K562 (cell line): ENCODE data around the gene PHKB. TPM values are rescaled to one million over a fixed set of nuclear protein-coding genes. Genes with fewer than 3 reads are reported as not detected.
A peak's percentile ranks its signal among the peaks of the same experiment; 100 is the strongest.

Experiments used
- ATF1 ChIP-seq, 2 experiments: fragments of 450-650 bp in 1 of 2; IDR thresholded peaks; 2 replicates each; pipeline ENCODE4 v1.6.1; 2016; ENCODE audit warnings: missing compliant biosample characterization in 1 of 2, missing genetic modification characterization in 1 of 2
- HNRNPLL ChIP-seq: fragments of 200-400 bp; formaldehyde crosslinking; IDR thresholded peaks from 2 replicates; pipeline ENCODE4 v1.6.1; 2017; ENCODE audit warnings: low read length, low read depth, mild to moderate bottlenecking; ENCODE audit not compliant: poor library complexity, severe bottlenecking
- ILF3 ChIP-seq: fragments of 450-650 bp; IDR thresholded peaks from 2 replicates; pipeline ENCODE4 v1.6.1; 2018; ENCODE audit warnings: antibody characterized with exemption, mild to moderate bottlenecking, moderate library complexity, borderline replicate concordance
- MYBL2 ChIP-seq, 2 experiments: fragments of 450-650 bp in 1 of 2; sonication (generic) in 1 of 2; formaldehyde crosslinking in 1 of 2; IDR thresholded peaks; 2 replicates each; pipeline versions ENCODE4 v1.6.1 to v1.8.1; 2017 to 2022; ENCODE audit warnings: borderline replicate concordance in 1 of 2, inconsistent platforms in 1 of 2, low read depth in 1 of 2, mild to moderate bottlenecking in 1 of 2, missing genetic modification reagents in 1 of 2, moderate library complexity in 1 of 2
- NCOA6 ChIP-seq: fragments of 450-650 bp; IDR thresholded peaks from 2 replicates; pipeline ENCODE4 v1.6.1; 2017; ENCODE audit warnings: mild to moderate bottlenecking
- RBM17 ChIP-seq: fragments of 200-400 bp; formaldehyde crosslinking; IDR thresholded peaks from 2 replicates; pipeline ENCODE4 v1.6.1; 2017; ENCODE audit warnings: low read depth, mild to moderate bottlenecking, low read length, borderline replicate concordance
- SNRNP70 ChIP-seq: fragments of 200-400 bp; formaldehyde crosslinking; optimal IDR thresholded peaks from 2 replicates; pipeline ENCODE3; 2017; ENCODE audit warnings: low read depth, low read length
- SRF ChIP-seq, 2 experiments: fragments of 250-450, 450-650 bp in 1 of 2; sonication (Bioruptor Pico) in 1 of 2; sonication (generic) in 1 of 2; formaldehyde crosslinking; IDR thresholded peaks; 2 replicates each; pipeline versions ENCODE4 v1.5.0 to v1.5.1; 2020 to 2022; ENCODE audit warnings: mild to moderate bottlenecking in 1 of 2, missing genetic modification reagents in 1 of 2
- SUPT5H ChIP-seq: fragments of 450-650 bp; IDR thresholded peaks from 2 replicates; pipeline ENCODE4 v1.6.1; 2016
- ZKSCAN8 ChIP-seq: fragments of 200-800 bp; sonication (Bioruptor generic); IDR thresholded peaks from 2 replicates; pipeline ENCODE4 v1.6.1; 2016; ENCODE audit warnings: missing genetic modification characterization, missing compliant biosample characterization
- ZNF274 ChIP-seq: IDR thresholded peaks from 2 replicates; pipeline ENCODE4 v1.6.1; 2011; ENCODE audit warnings: low read depth, mild to moderate bottlenecking, low read length, moderate library complexity, borderline replicate concordance
- ZNF766 ChIP-seq: fragments of 200-800 bp; sonication (Bioruptor generic); conservative IDR thresholded peaks from 2 replicates; pipeline ENCODE4 v1.6.1; 2016; ENCODE audit warnings: missing genetic modification characterization, missing compliant biosample characterization
- polyA plus RNA-seq, 8 experiments: library from polyadenylated mRNA; depleted of rRNA in 4 of 8; stranded (reverse) in 5 of 8; unstranded in 3 of 8; fragments of >200 nt; fragmentation: Nextera tagmentation in 2 of 8; fragmentation: Illumina TruSeq in 1 of 8; extraction: Ambion mirVana in 2 of 8; extraction: Trizol in 1 of 8; gene quantifications; 2 replicates each; pipeline versions ENCODE4 v1.2.1 to v1.2.3, GENCODE V29; 2011 to 2014; ENCODE audit warnings: inconsistent platforms in 1 of 8, missing spikeins in 1 of 8
- total RNA-seq, 7 experiments: library from RNA; depleted of rRNA in 6 of 7; stranded (reverse); fragments of >200 nt in 6 of 7; fragmentation: Illumina TruSeq in 2 of 7; extraction: Trizol in 2 of 7; gene quantifications; 2 replicates each; pipeline versions ENCODE4 v1.2.1 to v1.2.3, GENCODE V29; 2011 to 2021; ENCODE audit warnings: low replicate concordance in 1 of 7
- TF ChIP-seq, protein P1 (sequence below), 2 experiments: fragments of 450-650 bp; formaldehyde crosslinking in 1 of 2; IDR thresholded peaks; 2 replicates each; pipeline versions ENCODE4 v1.4.0 to v1.6.1; 2014 to 2020; ENCODE audit warnings: mild to moderate bottlenecking in 2 of 2, borderline replicate concordance in 1 of 2, low read depth in 1 of 2
- TF ChIP-seq, protein P2 (sequence below): fragments of 200-800 bp; sonication (Bioruptor generic); IDR thresholded peaks from 2 replicates; pipeline ENCODE4 v1.6.1; 2017; ENCODE audit warnings: missing genetic modification characterization, missing compliant biosample characterization
- TF ChIP-seq, protein P3 (sequence below): fragments of 450-650 bp; formaldehyde crosslinking; IDR thresholded peaks from 2 replicates; pipeline ENCODE4 v1.4.0; 2020; ENCODE audit warnings: mild to moderate bottlenecking, moderate library complexity

The PHKB gene
- total and polyA plus RNA-seq, 9 of the 15 experiments (the other 6 are each of a cell fraction or from before 2014, with no cell fraction given) = 24.7 to 92.3 (median 67.0) TPM

DNA sequence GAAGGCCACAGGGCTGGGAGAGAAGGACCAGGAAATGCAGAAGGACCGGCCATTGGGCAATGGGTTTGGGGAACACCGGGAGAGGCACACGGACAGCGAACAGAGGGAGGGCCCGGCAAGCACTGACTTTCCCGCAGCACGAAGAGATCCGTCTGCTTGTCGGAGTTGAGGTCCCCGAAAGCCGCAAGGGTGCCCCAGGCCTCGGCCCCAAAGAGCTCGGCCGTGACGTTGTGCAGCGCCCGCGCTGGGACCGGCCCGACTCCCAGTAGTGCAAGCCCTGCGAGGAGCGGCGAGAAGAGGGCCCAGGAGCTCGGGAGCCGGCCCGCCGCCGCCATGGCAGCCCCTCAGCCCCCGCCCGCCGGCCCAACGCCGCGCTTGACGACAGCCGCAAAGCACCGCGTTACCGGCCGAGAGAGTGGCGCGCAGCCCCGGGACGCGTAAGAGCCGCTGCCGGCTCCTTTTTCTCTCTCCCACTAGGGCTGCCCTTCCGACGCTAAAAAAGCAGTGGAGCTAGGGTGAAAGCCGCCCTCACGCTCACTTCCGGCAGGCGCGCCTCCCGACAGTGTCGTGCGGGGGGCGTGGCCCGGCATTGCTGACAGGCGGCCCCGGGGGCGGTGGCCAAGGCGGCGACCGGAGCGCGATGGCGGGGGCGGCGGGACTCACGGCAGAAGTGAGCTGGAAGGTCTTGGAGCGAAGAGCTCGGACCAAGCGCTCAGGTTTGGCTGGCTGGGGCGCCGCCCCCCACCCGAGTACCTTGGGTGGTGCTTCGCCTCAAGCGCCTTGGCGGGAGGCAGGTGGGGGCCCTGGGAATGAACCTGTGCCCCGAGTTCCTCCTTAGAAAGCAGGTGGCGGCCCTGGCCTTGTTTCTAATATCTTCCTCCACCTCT is at the start of gene PHKB, which contains the start of gene ITFG1 (continued):
- TF ChIP-seq, protein P1, sequence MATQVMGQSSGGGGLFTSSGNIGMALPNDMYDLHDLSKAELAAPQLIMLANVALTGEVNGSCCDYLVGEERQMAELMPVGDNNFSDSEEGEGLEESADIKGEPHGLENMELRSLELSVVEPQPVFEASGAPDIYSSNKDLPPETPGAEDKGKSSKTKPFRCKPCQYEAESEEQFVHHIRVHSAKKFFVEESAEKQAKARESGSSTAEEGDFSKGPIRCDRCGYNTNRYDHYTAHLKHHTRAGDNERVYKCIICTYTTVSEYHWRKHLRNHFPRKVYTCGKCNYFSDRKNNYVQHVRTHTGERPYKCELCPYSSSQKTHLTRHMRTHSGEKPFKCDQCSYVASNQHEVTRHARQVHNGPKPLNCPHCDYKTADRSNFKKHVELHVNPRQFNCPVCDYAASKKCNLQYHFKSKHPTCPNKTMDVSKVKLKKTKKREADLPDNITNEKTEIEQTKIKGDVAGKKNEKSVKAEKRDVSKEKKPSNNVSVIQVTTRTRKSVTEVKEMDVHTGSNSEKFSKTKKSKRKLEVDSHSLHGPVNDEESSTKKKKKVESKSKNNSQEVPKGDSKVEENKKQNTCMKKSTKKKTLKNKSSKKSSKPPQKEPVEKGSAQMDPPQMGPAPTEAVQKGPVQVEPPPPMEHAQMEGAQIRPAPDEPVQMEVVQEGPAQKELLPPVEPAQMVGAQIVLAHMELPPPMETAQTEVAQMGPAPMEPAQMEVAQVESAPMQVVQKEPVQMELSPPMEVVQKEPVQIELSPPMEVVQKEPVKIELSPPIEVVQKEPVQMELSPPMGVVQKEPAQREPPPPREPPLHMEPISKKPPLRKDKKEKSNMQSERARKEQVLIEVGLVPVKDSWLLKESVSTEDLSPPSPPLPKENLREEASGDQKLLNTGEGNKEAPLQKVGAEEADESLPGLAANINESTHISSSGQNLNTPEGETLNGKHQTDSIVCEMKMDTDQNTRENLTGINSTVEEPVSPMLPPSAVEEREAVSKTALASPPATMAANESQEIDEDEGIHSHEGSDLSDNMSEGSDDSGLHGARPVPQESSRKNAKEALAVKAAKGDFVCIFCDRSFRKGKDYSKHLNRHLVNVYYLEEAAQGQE (IDR thresholded peaks at IDR 0.05; ENCODE audit: borderline replicate concordance) = no peak
- TF ChIP-seq, protein P1 (CRISPR knock-in tag; IDR thresholded peaks at IDR 0.05; ENCODE audit: low read depth) = peak; percentile 52; the same call in 1 of the 2 replicates
- TF ChIP-seq ZNF766 (CRISPR knock-in tag) (no peak), SUPT5H (peak; percentile 90), ZNF274 (no peak), NCOA6 (no peak), HNRNPLL (peak; percentile 79), RBM17 (no peak), ILF3 (no peak), SNRNP70 (no peak), ZKSCAN8 (no peak), MYBL2 (IDR thresholded peaks at IDR 0.05; ENCODE audit: low read depth) (no peak), MYBL2 (CRISPR knock-in tag; IDR thresholded peaks at IDR 0.05; ENCODE audit: borderline replicate concordance) (no peak), ATF1 (CRISPR knock-in tag; IDR thresholded peaks at IDR 0.05) (no peak; the same call in 1 of the 2 replicates), ATF1 (tag; IDR thresholded peaks at IDR 0.05) (peak; percentile 77), SRF (CRISPR knock-in tag; IDR thresholded peaks at IDR 0.05) (peak in 1 of 2 experiments; percentile 42; a peak in 1 of 4 replicates)
- TF ChIP-seq, protein P2, sequence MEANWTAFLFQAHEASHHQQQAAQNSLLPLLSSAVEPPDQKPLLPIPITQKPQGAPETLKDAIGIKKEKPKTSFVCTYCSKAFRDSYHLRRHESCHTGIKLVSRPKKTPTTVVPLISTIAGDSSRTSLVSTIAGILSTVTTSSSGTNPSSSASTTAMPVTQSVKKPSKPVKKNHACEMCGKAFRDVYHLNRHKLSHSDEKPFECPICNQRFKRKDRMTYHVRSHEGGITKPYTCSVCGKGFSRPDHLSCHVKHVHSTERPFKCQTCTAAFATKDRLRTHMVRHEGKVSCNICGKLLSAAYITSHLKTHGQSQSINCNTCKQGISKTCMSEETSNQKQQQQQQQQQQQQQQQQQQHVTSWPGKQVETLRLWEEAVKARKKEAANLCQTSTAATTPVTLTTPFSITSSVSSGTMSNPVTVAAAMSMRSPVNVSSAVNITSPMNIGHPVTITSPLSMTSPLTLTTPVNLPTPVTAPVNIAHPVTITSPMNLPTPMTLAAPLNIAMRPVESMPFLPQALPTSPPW (CRISPR knock-in tag) = peak; percentile 93
- TF ChIP-seq, protein P3, sequence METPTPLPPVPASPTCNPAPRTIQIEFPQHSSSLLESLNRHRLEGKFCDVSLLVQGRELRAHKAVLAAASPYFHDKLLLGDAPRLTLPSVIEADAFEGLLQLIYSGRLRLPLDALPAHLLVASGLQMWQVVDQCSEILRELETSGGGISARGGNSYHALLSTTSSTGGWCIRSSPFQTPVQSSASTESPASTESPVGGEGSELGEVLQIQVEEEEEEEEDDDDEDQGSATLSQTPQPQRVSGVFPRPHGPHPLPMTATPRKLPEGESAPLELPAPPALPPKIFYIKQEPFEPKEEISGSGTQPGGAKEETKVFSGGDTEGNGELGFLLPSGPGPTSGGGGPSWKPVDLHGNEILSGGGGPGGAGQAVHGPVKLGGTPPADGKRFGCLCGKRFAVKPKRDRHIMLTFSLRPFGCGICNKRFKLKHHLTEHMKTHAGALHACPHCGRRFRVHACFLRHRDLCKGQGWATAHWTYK = no peak
